NB4 (cell line): ENCODE data around the gene ASIC2.

Experiments
- DNase-seq: peaks from one replicate; pipeline ENCODE4 v3.0.0; 2010; ENCODE audit warnings: low read depth
- H3K4me3 ChIP-seq: one replicate; pipeline ENCODE4 v1.5.1; 2011; ENCODE audit warnings: mild to moderate bottlenecking, low read depth, low read length, moderate library complexity
- CTCF ChIP-seq: IDR thresholded peaks from one replicate; pipeline ENCODE4 v1.5.1; 2012; ENCODE audit warnings: low read depth, low read length
- MAX ChIP-seq: IDR thresholded peaks from 2 replicates; pipeline ENCODE4 v1.6.1; 2011; ENCODE audit warnings: low read depth, low read length
- MYC ChIP-seq: IDR thresholded peaks from 2 replicates; pipeline ENCODE4 v1.6.1; 2011; ENCODE audit warnings: low read depth, low read length
- POLR2A ChIP-seq: IDR thresholded peaks from 2 replicates; pipeline ENCODE4 v1.6.1; 2011; ENCODE audit warnings: mild to moderate bottlenecking; ENCODE audit not compliant: insufficient read length; ENCODE audit errors: extremely low read depth

ASIC2 gene

GRCh38 chr17:33109336-33110072, 183.6 kb downstream of the ASIC2 start:
- no peak for DNase-seq
- TF ChIP-seq MYC: no peak
- H3K4me3 ChIP-seq: no peak overlapping the region

GRCh38 chr17:33106525-33107165, 186.4 kb downstream of the ASIC2 start:
- TF ChIP-seq CTCF (no peak), POLR2A (no peak), MAX (no peak)
- no peak for DNase-seq
- no peak overlapping the region for H3K4me3 ChIP-seq

GRCh38 chr17:33105911-33106310, 187.2 kb downstream of the ASIC2 start:
- no peak overlapping the region for H3K4me3 ChIP-seq
- TF ChIP-seq CTCF: no peak
- TF ChIP-seq MYC: no peak
- no peak for TF ChIP-seq MAX
- TF ChIP-seq POLR2A: no peak
- no peak for DNase-seq

- no peak for DNase-seq
- TF ChIP-seq MAX (no peak), MYC (no peak), POLR2A (no peak), CTCF (no peak)
- no peak overlapping the region for H3K4me3 ChIP-seq
These were observed 193.2 kb downstream of the ASIC2 start for GRCh38 chr17:33099906-33100305.

- TF ChIP-seq MYC (no peak), POLR2A (no peak), MAX (no peak), CTCF (no peak)
- no peak for DNase-seq
- H3K4me3 ChIP-seq: no peak overlapping the region
These were observed 193.8 kb downstream of the ASIC2 start for GRCh38 chr17:33099252-33099651.

- TF ChIP-seq POLR2A (no peak), CTCF (no peak), MYC (no peak), MAX (no peak)
- H3K4me3 ChIP-seq: no peak overlapping the region
- no peak for DNase-seq
These were observed 195.7 kb downstream of the ASIC2 start for GRCh38 chr17:33097411-33097810.
